Thyroid gland (tissue), 4 donors: ENCODE measurements around the gene RIMBP2. TPM values are rescaled to one million over a fixed set of nuclear protein-coding genes. Genes with fewer than 3 reads are reported as not detected.

Experiments used
- DNase-seq, 2 donors: peaks; one replicate each; pipeline ENCODE4 v3.0.0-alpha.2; 2019
- H3K27ac ChIP-seq, 3 donors: fragments of 200-600 bp; sonication (generic); 1 replicate in 2 of 3; 2 replicates in 1 of 3; pipeline ENCODE4 v1.5.1; 2016 to 2019; ENCODE audit warnings: mild to moderate bottlenecking in 1 of 3, moderate library complexity in 1 of 3
- H3K27me3 ChIP-seq: fragments of 200-600 bp; sonication (generic); one replicate; pipeline ENCODE4 v1.5.1; 2019
- H3K36me3 ChIP-seq, 2 donors: fragments of 200-600 bp; sonication (generic); one replicate each; pipeline ENCODE4 v1.5.1; 2016 to 2019
- H3K4me1 ChIP-seq, 2 donors: fragments of 200-600 bp; sonication (generic); one replicate each; pipeline ENCODE4 v1.5.1; 2017 to 2019
- H3K4me3 ChIP-seq, 3 donors: fragments of 200-600 bp; sonication (generic); replicated peaks in 1 of 3; 1 replicate in 2 of 3; 2 replicates in 1 of 3; pipeline ENCODE4 v1.5.1; 2016; ENCODE audit warnings: mild to moderate bottlenecking in 1 of 3
- H3K9me3 ChIP-seq: fragments of 200-600 bp; sonication (generic); one replicate; pipeline ENCODE4 v1.5.1; 2017
- CTCF ChIP-seq, 6 experiments: fragments of 200-600 bp in 3 of 6; fragments of 450-650 bp in 3 of 6; sonication (generic) in 3 of 6; IDR thresholded peaks; one replicate each; pipeline ENCODE4 v1.5.1; 2016 to 2019; ENCODE audit warnings: antibody characterized with exemption in 6 of 6, mild to moderate bottlenecking in 2 of 6, inconsistent platforms in 1 of 6, moderate library complexity in 1 of 6
- POLR2A ChIP-seq, 2 donors: fragments of 450-650 bp; IDR thresholded peaks; one replicate each; pipeline ENCODE4 v1.6.1; 2017; ENCODE audit warnings: antibody characterized with exemption in 2 of 2, mild to moderate bottlenecking in 2 of 2, moderate library complexity in 1 of 2
- WGBS, 2 donors: methylation state at CpG; one replicate each; pipeline ENCODE4 v1.1.5; 2017; 5-methylcytosine and 5-hydroxymethylcytosine counted together
- intact Hi-C: fragments of 100-400 bp; cut with DNase I; formaldehyde crosslinking; loops from one replicate; pipeline ENCODE4 v1.15.1; 2023
- total RNA-seq, 4 donors: library from RNA; depleted of rRNA; stranded (reverse); fragments of >200 nt; gene quantifications; one replicate each; pipeline ENCODE4 v1.2.3, GENCODE V29; 2016

The RIMBP2 gene
- total RNA-seq, 4 donors from 2014 or later, result 0.11 to 2.2 (median 0.63) TPM

DNA sequence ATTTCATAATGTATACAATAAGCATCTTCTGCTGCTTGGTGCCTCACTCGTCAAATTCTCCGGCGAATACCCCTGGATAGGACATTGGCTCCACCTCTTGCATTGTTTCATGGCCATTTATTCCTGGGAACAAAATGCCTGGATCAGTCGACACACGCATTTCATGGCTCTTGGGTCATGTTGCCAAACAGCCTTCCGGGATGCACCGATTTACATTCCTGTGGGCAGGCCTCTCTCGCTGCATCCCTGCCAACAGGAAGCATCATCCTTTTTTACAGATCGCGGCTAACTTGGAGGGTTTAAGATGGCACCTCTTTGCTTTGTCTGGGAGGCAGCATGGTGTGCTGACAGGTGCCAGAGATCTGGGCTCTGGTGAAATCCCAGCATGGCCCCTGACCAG is 32.7 kb upstream of the RIMBP2 start:
- Histone ChIP-seq H3K9me3 (no peaks in the 10 kb centered on the region), H3K4me3 (no peak overlapping the region)
- intact Hi-C loops, result no loop called here

GRCh38 chr12:130747867-130748740 is 32.0 kb upstream of the RIMBP2 start:
- TF ChIP-seq POLR2A (IDR thresholded peaks at IDR 0.05), result no peak
- peak; percentile 46 to 86 (median 80) for TF ChIP-seq CTCF (IDR thresholded peaks at IDR 0.05)
- intact Hi-C loops, result no loop called here
- DNase-seq, result peak; percentile 80 to 89
- WGBS, 2 donors, result 10 to 12% methylated on average over 13 of the region's 13 CpGs
- no peaks in the 10 kb centered on the region for H3K27me3 ChIP-seq
- H3K4me3 ChIP-seq, result no peak overlapping the region
- no peaks in the 10 kb centered on the region for H3K36me3 ChIP-seq
- no peak overlapping the region for H3K27ac ChIP-seq
- H3K4me1 ChIP-seq, result peaks cover 0 to 6% of the 10 kb centered on the region in 2 donors
- no peaks in the 10 kb centered on the region for H3K9me3 ChIP-seq

More for the DNA sequence above, 32.7 kb upstream of the RIMBP2 start:
- no peak for TF ChIP-seq CTCF (IDR thresholded peaks at IDR 0.05)
- no peak for TF ChIP-seq POLR2A (IDR thresholded peaks at IDR 0.05)
- Histone ChIP-seq H3K36me3 (no peaks in the 10 kb centered on the region), H3K4me1 (peaks cover 0 to 6% of the 10 kb centered on the region in 2 donors), H3K27ac (no peak overlapping the region), H3K27me3 (no peaks in the 10 kb centered on the region)
- DNase-seq, result no peak
- 65 to 67% methylated on average over 10 of the region's 10 CpGs for WGBS, 2 donors

DNA sequence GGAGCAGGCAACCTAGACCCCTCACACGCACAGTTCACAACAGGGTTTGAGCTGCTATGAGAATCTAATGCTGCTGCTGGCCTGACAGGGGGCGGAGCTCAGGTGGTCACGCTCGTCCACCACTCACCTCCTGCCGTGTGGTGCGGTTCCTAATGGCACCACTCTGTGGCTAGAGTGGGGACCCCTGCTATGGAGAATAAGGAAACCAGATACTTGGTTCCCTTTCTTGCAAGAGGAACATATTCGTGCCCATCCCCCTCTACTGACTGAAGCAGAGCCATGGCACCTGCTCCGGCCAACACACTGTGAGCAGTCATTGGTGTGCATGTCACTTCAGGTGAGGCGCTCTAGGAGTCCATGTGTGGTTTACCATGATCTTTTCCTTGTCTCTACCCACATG is 30.4 kb upstream of the RIMBP2 start:
- Histone ChIP-seq H3K9me3 (no peaks in the 10 kb centered on the region), H3K4me1 (peaks cover 0 to 6% of the 10 kb centered on the region in 2 donors), H3K27me3 (no peaks in the 10 kb centered on the region), H3K4me3 (no peak overlapping the region), H3K36me3 (no peaks in the 10 kb centered on the region), H3K27ac (no peak overlapping the region)
- TF ChIP-seq POLR2A (IDR thresholded peaks at IDR 0.05) (no peak), CTCF (IDR thresholded peaks at IDR 0.05) (no peak)
- intact Hi-C loops, result no loop called here
- WGBS, 2 donors, result 83 to 87% methylated on average over 7 to 8 of the region's 9 CpGs
- no peak for DNase-seq

GRCh38 chr12:130745921-130746320 is 29.8 kb upstream of the RIMBP2 start:
- H3K9me3 ChIP-seq, result no peaks in the 10 kb centered on the region
- intact Hi-C loops, result no loop called here
- H3K27ac ChIP-seq, result no peak overlapping the region
- whole genome bisulfite sequencing, 2 donors, result 92 to 98% methylated on average over 4 of the region's 4 CpGs
- no peak overlapping the region for H3K4me3 ChIP-seq
- no peaks in the 10 kb centered on the region for H3K27me3 ChIP-seq
- peaks cover 0 to 6% of the 10 kb centered on the region in 2 donors for H3K4me1 ChIP-seq
- H3K36me3 ChIP-seq, result no peaks in the 10 kb centered on the region
- no peak for DNase-seq
- TF ChIP-seq CTCF (IDR thresholded peaks at IDR 0.05), result no peak
- no peak for TF ChIP-seq POLR2A (IDR thresholded peaks at IDR 0.05)

DNA sequence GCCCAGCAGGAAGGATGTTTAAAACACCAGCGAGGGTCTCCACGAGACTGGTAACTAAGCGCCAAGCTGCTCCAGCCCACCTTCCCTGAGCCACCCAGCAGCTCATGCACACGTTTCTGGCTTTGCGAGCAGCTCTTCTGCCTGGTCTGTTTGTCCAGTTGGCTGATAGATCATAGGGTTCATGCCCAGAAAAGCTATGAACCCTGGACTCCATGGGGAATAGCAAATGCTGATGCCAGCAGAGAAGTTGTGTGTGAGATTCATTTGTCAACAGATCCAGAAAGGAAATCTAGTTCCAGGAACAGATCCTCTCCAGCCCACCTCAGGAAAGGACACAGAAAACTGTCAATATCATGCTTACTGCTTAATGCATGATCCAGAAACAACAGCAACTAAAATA is 28.2 kb upstream of the RIMBP2 start:
- no peak for DNase-seq
- Histone ChIP-seq H3K4me3 (no peak overlapping the region), H3K27ac (no peak overlapping the region), H3K9me3 (no peaks in the 10 kb centered on the region), H3K4me1 (peaks cover 0 to 6% of the 10 kb centered on the region in 2 donors), H3K36me3 (no peaks in the 10 kb centered on the region), H3K27me3 (no peaks in the 10 kb centered on the region)
- TF ChIP-seq CTCF (IDR thresholded peaks at IDR 0.05) (no peak), POLR2A (IDR thresholded peaks at IDR 0.05) (no peak)
- intact Hi-C loops, result no loop called here
- 82 to 85% methylated on average over 5 of the region's 5 CpGs for WGBS, 2 donors
